Measurements from ENCODE around the gene POC1A. TPM values are rescaled to one million over a fixed set of nuclear protein-coding genes. Genes with fewer than 3 reads are reported as not detected.

Gene POC1A
- polyA plus RNA-seq, 1 donor (not counting 4 experiments of a cell fraction or from before 2014, with no cell fraction given): 11.5 TPM

GRCh38 chr3:52141751-52142150, 12.5 kb downstream of the POC1A start:
- H3K9ac ChIP-seq (ENCODE audit: control insufficient read depth, extremely low read depth, insufficient read depth, low read length): no peak overlapping the region
- no peaks in the 10 kb centered on the region for H4K20me1 ChIP-seq (ENCODE audit: control insufficient read depth, extremely low read depth, insufficient read depth, low read length)
- H3K4me2 ChIP-seq (ENCODE audit: control insufficient read depth, extremely low read depth, insufficient read depth, low read depth, low read length): no peak overlapping the region
- no peaks in the 10 kb centered on the region for H3K9me3 ChIP-seq (ENCODE audit: control insufficient read depth, low read depth, low read length)
- dilution Hi-C loops (cut with MboI; ENCODE audit: extremely low pct_ligation_motif_present, low sequenced_read_pairs): no loop called here
- no peak for FAIRE-seq
- H3K27me3 ChIP-seq (ENCODE audit: control insufficient read depth, extremely low read depth, insufficient read depth, low read length): no peaks in the 10 kb centered on the region
- H3K9me1 ChIP-seq (ENCODE audit: control insufficient read depth, extremely low read depth, insufficient read depth, low read length): no peaks in the 10 kb centered on the region
- peaks cover 10% of the 10 kb centered on the region for H3K4me1 ChIP-seq (ENCODE audit: control insufficient read depth, extremely low read depth, insufficient read depth, low read length)
- peaks cover 6 to 26% of the 10 kb centered on the region in 2 experiments for H3K36me3 ChIP-seq (ENCODE audit: control insufficient read depth in 2 of 2, extremely low read depth in 1 of 2, insufficient read depth in 2 of 2, low read length in 2 of 2)
- no peak overlapping the region for H3K4me3 ChIP-seq (ENCODE audit: control insufficient read depth in 2 of 3, extremely low read depth in 1 of 3, insufficient read depth in 2 of 3, low read depth in 1 of 3, low read length in 3 of 3)
- H3K27ac ChIP-seq (ENCODE audit: control insufficient read depth, insufficient read depth, low read length): no peak overlapping the region
- no peak overlapping the region for H2AFZ ChIP-seq (ENCODE audit: control insufficient read depth, low read length)
- no peak for DNase-seq (ENCODE audit: low read depth, low spot score)
- no peaks in the 10 kb centered on the region for H3K79me2 ChIP-seq (ENCODE audit: control insufficient read depth, insufficient read depth, low read length)
- no peak for TF ChIP-seq CTCF (optimal IDR thresholded peaks at IDR 0.05 in 1 of 3, IDR thresholded peaks at IDR 0.05 in 1 of 3, conservative IDR thresholded peaks at IDR 0.05 in 1 of 3; ENCODE audit: extremely low read depth in 1 of 3, insufficient read depth in 2 of 3, low read length in 3 of 3)
- TF ChIP-seq EZH2 (IDR thresholded peaks at IDR 0.05; ENCODE audit: low read length): no peak

GRCh38 chr3:52140769-52141168, 13.5 kb downstream of the POC1A start:
- TF ChIP-seq EZH2 (IDR thresholded peaks at IDR 0.05; ENCODE audit: low read length): no peak
- TF ChIP-seq CTCF (optimal IDR thresholded peaks at IDR 0.05 in 1 of 3, IDR thresholded peaks at IDR 0.05 in 1 of 3, conservative IDR thresholded peaks at IDR 0.05 in 1 of 3; ENCODE audit: extremely low read depth in 1 of 3, insufficient read depth in 2 of 3, low read length in 3 of 3): no peak
- no peak for FAIRE-seq
- Histone ChIP-seq H4K20me1 (ENCODE audit: control insufficient read depth, extremely low read depth, insufficient read depth, low read length) (no peaks in the 10 kb centered on the region), H3K27me3 (ENCODE audit: control insufficient read depth, extremely low read depth, insufficient read depth, low read length) (no peaks in the 10 kb centered on the region), H3K9me1 (ENCODE audit: control insufficient read depth, extremely low read depth, insufficient read depth, low read length) (no peaks in the 10 kb centered on the region), H3K9me3 (ENCODE audit: control insufficient read depth, low read depth, low read length) (no peaks in the 10 kb centered on the region), H3K9ac (ENCODE audit: control insufficient read depth, extremely low read depth, insufficient read depth, low read length) (no peak overlapping the region), H3K4me3 (ENCODE audit: control insufficient read depth in 2 of 3, extremely low read depth in 1 of 3, insufficient read depth in 2 of 3, low read depth in 1 of 3, low read length in 3 of 3) (no peak overlapping the region), H3K4me2 (ENCODE audit: control insufficient read depth, extremely low read depth, insufficient read depth, low read depth, low read length) (no peak overlapping the region), H3K36me3 (ENCODE audit: control insufficient read depth in 2 of 2, extremely low read depth in 1 of 2, insufficient read depth in 2 of 2, low read length in 2 of 2) (peaks cover 6 to 31% of the 10 kb centered on the region in 2 experiments), H3K79me2 (ENCODE audit: control insufficient read depth, insufficient read depth, low read length) (no peaks in the 10 kb centered on the region), H3K4me1 (ENCODE audit: control insufficient read depth, extremely low read depth, insufficient read depth, low read length) (peaks cover 10% of the 10 kb centered on the region), H3K27ac (ENCODE audit: control insufficient read depth, insufficient read depth, low read length) (no peak overlapping the region), H2AFZ (ENCODE audit: control insufficient read depth, low read length) (no peak overlapping the region)
- dilution Hi-C loops (cut with MboI; ENCODE audit: extremely low pct_ligation_motif_present, low sequenced_read_pairs): no loop called here
- no peak for DNase-seq (ENCODE audit: low read depth, low spot score)

All from keratinocyte (primary cell).